ENCODE data around the gene RBPMS2.

- TF ChIP-seq, protein P1, sequence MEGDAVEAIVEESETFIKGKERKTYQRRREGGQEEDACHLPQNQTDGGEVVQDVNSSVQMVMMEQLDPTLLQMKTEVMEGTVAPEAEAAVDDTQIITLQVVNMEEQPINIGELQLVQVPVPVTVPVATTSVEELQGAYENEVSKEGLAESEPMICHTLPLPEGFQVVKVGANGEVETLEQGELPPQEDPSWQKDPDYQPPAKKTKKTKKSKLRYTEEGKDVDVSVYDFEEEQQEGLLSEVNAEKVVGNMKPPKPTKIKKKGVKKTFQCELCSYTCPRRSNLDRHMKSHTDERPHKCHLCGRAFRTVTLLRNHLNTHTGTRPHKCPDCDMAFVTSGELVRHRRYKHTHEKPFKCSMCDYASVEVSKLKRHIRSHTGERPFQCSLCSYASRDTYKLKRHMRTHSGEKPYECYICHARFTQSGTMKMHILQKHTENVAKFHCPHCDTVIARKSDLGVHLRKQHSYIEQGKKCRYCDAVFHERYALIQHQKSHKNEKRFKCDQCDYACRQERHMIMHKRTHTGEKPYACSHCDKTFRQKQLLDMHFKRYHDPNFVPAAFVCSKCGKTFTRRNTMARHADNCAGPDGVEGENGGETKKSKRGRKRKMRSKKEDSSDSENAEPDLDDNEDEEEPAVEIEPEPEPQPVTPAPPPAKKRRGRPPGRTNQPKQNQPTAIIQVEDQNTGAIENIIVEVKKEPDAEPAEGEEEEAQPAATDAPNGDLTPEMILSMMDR (IDR thresholded peaks at IDR 0.05), result no peak
- no peak for TF ChIP-seq ZFX (IDR thresholded peaks at IDR 0.05; ENCODE audit: borderline replicate concordance)
These were observed 36.9 kb downstream of the RBPMS2 start for GRCh38 chr15:64738226-64739095.

Measured in 22Rv1 (cell line).